HG03342 (cell line): ENCODE data around the gene HOXB6.

Experiments
- ATAC-seq: cut with Tn5 transposase; IDR thresholded peaks from one replicate; pipeline ENCODE4 v1.9.1; 2021; ENCODE audit warnings: mild to moderate bottlenecking, moderate library complexity; ENCODE audit not compliant: unreplicated experiment

The HOXB6 gene

GRCh38 chr17:48583708-48584222, 21.0 kb downstream of the HOXB6 start:
- ATAC-seq: no peak

- no peak for ATAC-seq
Measured at GRCh38 chr17:48582750-48583069, 22.1 kb downstream of the HOXB6 start.

- no peak for ATAC-seq
Measured at GRCh38 chr17:48579760-48580554, 24.8 kb downstream of the HOXB6 start.

- no peak for ATAC-seq
Measured at GRCh38 chr17:48579471-48579759, 25.4 kb downstream of the HOXB6 start.

- ATAC-seq: no peak
Measured at GRCh38 chr17:48578616-48579470, 25.9 kb downstream of the HOXB6 start.

GRCh38 chr17:48577946-48578615, 26.7 kb downstream of the HOXB6 start, which contains the start of gene HOXB4:
Gene HOXB4, minus strand, starts transcription at chr17:48578350. Its CDS starts 31 bp downstream, at chr17:48578319.
- ATAC-seq: no peak

GRCh38 chr17:48577330-48577945, 27.3 kb downstream of the HOXB6 start:
- ATAC-seq: no peak

- ATAC-seq: no peak
Measured at GRCh38 chr17:48576479-48577309, 28.1 kb downstream of the HOXB6 start.

GRCh38 chr17:48575673-48576478, 28.9 kb downstream of the HOXB6 start:
- no peak for ATAC-seq

- ATAC-seq: no peak
Measured at GRCh38 chr17:48575066-48575582, 29.7 kb downstream of the HOXB6 start.

GRCh38 chr17:48574505-48575065, 30.2 kb downstream of the HOXB6 start:
- no peak for ATAC-seq

- ATAC-seq: no peak
Measured at GRCh38 chr17:48571826-48572417, 32.9 kb downstream of the HOXB6 start.

GRCh38 chr17:48571024-48571818, 33.6 kb downstream of the HOXB6 start:
- no peak for ATAC-seq

GRCh38 chr17:48570325-48571023, 34.3 kb downstream of the HOXB6 start:
- no peak for ATAC-seq

GRCh38 chr17:48569674-48570324, 35.0 kb downstream of the HOXB6 start:
- no peak for ATAC-seq

- no peak for ATAC-seq
Measured at GRCh38 chr17:48569240-48569582, 35.6 kb downstream of the HOXB6 start.
